NCI-H2171 (cell line): ENCODE measurements around the gene BEST4.
"Not testable (repeated sequence)": the region's sequence is repeated elsewhere in the genome, so short reads cannot be mapped to it uniquely, and the experiment has no call there.

Experiments
- DNase-seq: peaks from one replicate; lab custom pipeline; 2025; lab: John Stamatoyannopoulos, UW

BEST4 gene

DNA sequence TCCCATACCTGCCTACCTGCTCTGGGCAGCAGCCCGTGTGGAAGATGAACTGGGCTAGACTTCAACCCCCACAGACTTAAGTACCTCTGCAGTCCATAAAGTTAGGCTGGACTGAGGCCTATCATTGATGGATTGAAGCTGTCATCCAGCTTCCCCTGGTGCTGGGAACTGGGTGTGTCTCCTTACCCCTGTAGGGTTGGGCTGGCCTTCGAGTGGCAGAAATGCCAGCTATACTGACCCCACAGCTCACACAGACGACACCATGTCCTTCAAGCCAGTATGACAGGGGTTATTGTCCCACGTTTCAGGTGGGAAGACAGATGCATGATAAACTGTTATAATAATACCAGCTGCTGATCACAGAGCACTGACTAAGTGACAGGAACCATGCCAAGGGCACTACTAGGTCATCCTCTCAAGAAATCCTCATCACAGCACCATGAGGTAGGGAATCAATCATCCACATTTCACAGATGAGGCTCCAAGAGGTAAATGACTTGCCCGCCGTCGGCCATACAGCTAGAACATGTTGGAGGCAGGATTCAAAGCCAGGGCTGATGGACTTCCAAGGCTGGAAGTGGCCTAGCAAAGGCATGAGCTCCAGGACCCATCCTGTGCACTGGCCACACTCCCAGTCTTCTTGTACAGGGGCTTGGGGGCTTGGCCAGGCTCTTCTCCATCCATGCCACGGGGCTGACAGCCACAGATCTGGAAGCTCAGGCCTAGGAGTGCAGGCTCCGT is at the start of gene BEST4:
TSS of gene BEST4 (minus strand) at position 51 of the 741 bp plus-strand sequence. CDS start 465 bp downstream, outside the sequence.
- no peak for DNase-seq

DNA sequence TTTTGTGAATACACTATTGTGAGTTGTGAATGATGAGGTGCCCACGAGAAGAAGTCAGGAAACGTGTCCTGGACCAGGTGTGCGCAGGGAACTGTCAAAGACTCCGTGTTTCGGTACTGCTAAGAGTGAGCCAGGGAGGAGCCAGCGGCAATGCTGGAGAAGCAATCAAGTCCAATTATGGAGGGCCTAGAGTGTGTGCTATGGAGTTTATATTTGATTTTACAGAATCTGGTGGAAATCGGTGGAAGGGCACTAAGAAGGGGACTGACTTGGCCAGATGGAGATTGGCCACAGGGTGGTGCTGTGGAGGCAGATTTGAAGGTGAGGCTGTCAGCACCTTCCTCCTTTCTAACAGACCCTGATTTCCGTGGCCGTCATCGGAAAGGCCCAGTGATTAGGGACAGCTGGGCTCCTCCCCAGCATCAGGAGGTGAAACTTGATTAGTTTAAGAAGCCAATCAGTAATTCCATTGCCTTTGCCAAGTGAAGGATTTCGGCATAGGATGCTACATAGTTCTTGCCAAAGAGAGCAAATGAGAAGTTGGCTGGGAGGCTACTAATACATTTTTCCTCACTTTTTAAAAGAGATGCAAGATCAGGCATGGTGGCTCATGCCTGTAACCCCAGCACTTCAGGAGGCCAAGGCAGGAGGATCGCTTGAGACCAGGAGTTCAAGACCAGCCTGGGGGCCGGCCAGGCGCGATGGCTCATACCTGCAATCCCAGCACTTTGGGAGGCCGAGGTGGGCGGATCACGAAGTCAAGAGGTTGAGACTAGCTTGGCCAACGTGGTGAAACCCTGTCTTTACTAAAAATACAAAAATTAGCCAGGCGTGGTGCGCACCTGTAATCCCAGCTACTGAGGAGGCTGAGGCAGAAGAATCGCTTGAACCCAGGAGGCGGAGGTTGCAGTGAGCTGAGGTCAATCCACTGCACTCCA is 48.0 kb upstream of the BEST4 start:
- peak; percentile 68 for DNase-seq

DNA sequence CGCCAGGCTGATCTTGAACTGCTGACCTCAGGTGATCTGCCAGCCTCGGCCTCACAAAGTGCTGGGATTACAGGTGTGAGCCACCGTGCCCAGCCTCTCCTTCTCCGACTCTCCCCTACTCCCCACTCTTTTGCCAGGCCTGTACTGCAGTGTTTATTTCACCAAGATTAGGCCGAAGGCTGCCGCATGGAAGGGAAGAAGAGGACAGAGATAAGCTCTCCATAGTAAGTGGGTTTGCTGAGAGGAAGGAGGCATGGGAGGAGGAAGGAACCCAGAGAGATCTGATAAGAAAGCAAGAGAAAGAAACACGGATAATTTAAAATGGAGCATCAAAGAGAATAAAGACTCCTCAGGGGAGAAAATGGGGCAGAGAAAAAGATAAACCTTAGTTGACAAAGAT is 46.4 kb upstream of the BEST4 start:
- DNase-seq = no peak

DNA sequence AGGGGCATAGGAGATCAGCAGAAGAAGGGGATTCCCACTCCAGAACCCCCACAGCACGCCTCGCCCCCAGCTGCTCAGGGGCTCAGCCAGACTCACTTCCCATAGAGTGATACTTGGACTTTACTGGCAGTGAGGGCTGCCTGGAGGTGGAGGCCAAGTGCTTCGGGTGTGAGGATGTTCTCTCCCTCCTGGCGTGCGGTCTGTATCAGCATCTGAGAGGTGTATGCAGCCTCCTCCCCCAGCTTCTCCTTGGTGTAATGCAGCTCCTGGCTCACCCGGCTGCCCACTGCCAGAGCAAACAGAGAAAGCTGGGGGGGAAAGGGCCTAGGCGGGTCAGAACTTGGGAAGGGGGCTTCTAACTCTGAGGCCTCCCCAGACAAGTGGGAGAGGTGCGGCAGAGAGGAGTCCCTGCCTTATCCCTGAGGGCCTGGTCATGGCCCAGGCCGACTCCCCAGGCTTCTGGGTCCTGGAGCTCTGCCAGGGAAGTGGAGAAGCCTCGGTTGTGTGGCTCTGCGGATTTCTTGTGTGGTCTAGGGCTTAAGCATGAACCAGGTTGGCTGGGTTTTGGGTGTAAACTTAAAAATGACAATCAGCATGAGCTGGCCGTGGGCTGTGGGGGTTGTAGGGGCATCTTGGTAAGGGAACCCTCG is 44.2 kb upstream of the BEST4 start:
- DNase-seq = no peak

DNA sequence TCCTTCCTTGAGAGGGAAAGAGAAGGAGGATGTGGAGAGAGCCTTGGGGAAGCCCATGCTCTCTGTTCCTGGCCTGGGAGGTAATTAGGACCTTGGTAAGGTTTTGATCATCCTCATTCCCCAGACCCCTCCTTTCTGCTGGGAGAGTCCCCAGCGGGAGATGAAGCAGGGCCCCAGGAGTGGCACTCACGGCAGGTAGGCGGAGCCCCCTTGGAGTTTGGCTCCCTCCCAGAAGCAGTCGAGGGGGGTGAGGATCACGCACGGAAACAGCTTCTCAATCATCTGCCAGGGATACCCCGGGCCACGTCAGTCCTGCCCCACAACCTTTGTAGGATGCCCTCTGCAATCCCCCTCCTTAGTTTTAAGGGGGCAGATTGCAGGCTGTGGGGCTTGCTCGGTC is 43.5 kb upstream of the BEST4 start:
- DNase-seq = peak; percentile 36

DNA sequence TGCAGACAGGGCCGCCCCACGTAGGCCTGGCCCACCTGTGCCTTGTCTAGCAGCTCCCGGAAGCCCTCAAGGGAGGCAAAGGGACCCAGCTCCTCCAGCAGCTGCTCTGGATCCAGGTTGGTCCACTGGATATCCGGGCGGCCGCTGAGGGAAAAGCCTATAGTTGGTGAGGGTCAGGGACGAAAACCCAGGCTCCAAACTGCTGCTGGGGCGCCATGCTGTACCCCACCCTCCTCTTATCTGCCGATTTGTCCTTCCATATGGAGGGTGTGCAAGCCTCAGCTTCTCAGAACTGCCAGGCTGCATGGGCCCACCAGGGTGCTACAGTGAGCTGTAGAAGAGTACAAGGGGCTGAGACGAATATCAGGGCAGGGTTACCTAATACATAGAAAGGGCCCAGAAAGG is 42.9 kb upstream of the BEST4 start:
- DNase-seq = no peak

DNA sequence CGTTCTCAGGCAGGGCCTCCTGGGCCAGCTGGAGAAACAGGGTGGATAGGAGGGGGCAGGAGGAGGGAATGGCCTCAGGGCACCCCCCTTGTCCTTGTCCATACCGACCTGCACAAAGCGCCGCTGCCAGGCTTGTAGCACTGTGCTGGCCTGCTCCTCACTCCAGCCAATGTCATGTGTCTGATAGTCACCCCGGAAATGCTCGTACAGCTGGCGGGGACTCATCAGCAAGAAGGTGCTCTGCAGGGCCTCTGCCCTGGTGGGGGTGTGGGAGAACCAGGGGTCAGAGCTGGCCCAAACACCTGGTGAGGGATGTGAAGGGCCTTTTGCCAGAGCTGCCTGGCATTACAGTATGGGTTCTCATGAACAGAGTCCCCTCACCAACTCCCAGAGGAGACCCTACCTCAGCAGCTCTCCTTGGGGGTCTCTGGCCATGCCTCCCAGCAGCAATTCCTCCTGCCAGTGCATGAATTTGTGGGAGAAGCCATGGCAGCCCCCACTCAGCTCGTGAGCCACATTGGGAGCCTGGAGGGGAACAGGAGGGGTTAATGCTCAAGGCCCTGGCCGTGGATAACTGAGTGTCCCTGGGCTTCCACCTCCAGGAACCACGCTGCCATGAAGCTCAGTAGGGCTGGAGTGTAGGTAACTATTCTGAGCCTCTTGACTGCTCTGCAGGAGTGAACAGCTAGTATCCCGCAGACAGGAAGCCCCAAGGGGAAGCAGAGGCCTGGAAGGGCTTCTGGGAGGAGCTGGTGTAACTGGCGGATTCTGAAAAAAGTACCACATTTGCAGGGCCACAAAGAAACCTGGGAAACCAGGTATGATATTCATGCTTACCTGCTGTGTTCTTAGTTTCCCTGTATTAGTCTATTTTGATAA is 41.8 kb upstream of the BEST4 start:
- DNase-seq = no peak

DNA sequence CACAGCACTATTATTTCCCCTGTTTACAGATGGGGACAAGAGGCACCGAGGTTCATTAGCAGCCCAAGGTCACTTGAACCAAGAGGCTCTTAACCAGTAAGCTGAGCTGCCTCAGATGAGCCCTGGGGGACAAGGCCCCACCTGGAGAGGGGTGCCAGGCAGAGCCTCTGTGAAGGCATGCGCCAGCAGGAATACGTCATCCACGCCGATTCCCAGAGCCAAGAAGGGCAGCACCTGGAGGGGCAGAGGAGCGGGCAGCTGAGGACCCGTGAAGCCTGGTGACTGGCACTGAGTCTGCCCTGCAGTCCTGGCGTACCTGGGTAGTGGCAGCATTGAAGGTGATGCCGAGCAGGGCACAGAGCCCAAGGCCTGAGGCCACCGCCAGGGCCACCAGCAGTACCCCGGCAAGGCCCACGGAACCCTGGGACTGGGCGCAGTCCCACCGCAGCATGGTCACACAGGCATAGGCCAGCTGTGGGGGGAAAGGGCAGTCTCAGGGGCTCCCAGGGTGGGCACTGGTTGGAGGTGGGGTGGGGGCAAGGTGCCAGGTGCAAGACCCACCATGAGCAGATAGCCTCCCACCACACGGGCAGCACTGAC is 41.0 kb upstream of the BEST4 start:
- DNase-seq = no peak

DNA sequence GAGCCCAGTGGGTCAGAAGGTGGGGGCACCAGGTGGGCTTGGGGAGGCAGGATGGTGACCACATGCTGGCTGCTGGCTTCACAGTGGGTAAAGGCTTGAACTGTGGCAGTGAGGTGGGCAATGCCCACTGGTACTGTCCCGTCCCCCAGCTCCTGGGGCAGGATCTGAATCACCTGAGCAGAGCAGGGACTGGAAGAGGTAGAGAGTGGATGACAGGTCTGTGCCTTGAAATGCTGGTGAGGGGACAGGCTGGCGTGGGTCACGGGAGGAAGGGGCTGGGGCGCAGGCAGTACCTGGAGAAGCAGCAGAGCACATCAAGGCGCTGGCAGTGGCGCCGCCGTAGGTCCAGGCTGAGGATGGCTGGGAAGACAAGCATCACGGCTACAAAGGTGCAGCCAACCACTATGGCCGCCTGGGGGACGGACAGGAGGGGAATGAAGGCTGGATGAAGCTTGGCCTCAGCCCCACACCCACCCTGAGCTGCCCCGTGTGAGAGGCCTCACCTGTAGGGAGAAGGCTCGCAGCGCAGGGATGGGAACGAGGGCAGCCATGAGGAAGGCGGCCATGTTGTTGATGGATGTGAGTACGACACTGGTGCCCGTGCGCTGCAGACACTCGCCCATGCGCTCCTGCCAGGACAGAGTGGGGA is 40.2 kb upstream of the BEST4 start:
- no peak for DNase-seq

DNA sequence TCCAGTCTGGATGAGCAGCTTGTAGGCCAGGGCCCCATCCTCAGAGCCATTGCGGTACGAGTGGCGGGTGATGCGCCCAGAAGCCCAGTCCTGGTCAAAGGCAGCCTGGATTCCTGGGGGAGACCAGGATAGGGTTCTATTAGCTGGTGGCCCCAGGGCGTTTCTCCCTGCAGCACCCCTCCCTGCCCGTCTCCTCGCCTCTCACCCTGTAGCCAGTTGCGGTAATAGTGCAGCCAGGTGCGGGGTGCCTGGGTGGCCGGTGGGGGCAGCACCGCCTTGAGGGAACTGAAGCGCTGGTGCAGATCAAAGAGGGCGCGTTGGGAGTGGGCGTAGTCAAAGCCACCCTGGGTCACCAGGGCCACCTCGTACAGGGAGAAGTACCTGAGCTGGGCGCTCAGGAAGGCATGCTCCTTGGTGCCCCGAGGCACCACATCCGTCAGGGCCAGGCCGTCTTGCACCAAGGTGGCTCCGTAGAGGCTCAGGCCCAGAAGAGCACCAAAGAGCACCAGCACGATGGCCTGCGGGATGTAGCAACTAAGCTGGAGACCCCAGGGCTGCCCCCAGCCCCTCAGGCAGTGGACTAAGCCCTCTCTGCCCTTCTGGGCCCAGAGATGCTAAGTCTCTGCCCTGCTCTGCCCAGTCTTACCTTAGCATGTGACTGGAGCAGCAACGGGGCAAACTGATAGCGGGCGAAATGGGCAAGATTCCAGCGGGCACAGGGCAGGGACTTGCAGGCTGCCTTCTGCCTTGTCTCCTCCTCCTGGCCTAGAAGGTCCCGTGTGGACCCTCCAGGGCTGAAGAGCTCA is 39.4 kb upstream of the BEST4 start:
- DNase-seq = no peak

DNA sequence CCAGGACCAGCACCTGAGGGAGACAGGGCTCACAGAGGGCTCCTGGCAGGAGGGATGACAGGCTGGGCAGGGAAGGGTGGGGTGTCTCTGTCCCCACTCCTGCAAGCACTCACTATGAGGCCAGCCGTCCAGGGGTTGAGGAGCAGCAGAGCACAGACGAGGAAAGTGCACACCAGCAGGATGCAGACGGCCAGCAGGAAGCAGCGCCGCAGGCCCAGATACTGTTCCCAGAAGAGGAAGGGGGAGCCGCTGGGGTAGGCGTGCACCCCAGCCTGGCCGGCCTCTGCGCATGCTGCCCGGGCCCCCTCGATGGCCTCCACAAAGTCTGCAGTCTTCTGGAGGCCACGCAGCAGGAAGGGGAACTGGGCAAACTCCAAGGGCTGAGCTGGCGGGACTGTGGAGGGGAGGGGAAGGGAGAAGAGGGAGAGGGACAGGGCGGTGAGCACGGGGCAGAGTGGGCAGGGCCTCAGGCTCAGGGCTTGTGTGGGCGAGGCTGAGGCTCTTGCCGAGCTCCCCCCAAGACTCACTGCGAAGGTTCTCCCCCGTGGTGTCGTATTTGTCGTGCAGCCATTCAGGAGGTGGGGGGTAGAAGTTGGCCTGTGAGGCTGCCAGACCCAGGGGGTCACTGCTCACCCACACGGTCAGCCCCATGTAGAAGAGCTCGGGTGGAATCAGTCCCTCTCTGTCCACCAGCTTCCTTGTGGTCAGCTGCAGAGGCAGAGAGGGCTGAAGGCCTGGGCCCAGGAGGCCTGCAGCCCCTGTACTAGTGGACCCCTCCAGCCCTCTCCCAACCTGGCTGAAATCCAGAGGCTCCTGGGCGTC is 38.6 kb upstream of the BEST4 start:
- no peak for DNase-seq

DNA sequence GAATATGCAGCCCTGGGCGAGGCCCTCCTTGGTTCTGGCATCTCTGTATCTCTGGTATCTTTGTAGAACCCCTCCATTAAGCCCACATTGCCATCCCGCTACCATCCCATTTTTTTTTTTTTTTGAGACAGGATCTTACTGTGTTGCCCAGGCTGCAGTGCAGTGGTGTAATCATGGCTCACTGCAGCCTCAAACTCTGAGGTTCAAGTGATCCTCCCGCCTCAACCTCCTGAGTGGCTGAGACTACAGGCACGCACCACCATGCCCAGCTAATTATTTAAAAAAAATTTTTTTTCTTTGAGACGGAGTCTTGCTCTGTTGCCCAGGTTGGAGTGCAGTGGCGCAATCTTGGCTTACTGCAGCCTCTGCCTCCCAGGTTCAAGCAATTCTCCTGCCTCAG is 36.4 kb upstream of the BEST4 start:
- DNase-seq = not testable (repeated sequence)

DNA sequence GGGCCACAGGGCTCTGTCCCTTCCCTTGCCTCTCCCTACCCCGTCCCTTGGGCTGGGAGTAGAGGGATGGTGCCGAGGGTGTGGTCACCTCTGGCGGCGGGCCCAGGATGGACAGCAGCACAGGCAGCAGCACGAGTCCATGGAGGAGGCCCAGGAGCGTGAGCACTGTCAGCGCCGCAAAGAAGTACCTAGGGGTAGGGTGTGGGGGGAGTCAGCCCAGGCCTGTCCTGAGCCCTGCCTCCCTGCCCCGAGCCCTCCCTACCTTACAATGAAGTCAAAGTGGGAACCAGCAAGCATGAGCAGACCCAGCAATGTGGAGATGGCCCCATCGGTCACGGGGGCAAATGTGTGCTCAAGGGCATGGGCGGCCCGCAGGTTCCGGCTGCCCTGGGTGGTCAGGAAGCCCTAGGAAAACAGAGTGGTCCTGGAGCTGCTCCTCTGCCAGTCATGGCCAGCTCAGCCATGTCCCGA is 35.0 kb upstream of the BEST4 start:
- no peak for DNase-seq

DNA sequence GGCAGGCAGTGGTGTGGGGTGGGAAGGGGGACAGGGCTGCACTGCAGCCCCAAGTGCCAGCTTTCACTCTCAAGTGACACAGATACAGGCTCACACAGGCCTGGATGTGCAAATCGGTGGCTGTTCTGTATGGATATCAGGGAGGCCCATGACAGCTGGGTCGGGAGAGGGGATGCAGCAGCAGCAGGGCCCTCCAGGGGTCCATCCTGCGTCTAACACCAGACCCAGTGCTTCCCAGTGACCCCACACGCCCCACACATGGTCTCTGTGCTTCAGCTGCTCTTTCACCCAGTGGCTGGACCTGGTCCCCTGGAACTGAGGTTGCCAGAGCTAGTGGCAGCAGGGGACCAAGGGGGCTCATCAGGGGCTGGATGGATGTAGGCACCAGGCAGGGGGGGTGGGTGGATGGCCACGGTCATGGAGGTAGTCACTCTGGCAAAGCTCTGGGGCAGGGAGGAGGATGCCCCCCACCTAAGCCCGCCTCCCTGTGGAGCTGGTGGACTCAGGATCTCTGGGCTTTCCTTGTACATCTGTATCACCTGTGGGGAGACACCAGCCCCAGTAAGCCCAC is 34.2 kb upstream of the BEST4 start:
- DNase-seq = no peak

DNA sequence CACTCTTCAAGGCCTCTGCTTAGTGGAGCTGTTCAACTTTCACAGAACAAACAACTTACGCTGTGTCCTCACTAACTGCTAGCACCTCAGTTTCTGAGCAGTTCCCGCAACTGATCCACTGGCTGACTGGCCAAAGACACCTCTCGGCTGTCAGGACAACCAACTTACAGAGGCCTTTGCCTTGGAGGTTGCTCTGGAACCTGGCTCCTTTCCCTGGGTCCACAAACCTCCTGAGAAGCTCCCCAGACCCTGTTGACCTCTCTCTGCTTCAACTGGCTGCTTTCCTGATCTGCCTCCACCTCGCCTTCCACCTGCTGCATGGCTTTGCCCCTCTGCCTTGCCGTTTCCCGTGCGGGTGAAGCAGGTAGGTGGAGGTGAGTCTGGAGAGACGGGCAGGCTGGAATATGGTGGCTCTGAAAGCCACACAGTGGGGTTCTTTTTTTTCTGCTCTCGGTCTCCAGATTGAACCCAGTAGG is 33.3 kb upstream of the BEST4 start:
- no peak for DNase-seq

DNA sequence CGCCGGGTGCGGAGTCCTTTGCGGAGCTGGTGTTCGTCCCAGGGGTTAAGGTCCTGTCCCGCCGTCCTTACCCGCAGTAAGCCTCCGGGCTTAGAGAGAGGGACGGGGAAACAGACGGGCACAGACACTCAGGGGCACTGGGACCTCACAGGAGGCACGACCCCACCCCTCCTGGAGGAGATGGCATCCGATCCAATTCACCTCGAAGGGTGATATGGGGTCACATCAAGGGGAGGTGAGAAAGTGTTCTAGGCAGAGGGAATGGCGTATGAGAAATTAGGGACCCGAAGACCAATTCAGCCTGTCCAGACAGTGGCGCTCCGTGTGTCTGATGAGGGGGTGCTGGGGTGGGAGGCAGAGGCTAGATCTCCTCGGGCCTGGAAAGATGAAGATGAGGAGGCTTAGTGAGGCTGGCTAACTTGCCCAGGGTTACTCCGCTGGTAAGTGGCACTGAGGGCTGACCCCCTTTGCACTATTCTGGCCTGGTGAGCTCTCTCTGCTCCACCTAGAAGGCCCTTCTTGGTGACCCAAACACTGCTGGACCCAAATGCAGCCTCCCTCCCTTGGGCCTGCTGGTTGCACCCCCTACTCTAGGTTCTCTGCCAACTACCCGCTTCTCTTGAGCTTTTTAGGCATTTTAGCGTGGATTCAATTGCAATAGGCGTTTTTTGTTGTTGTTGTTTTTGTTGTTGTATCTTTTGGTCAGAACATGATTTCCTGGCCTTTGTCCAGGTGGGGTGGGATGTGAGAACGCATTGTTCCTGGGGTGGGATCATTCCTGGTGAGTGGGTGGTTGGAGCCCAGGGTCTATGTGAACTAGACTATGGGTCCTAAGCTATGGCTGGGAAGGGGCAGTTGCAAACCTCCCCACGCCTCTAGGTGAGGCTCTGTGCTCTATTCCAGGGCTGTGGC is 32.6 kb upstream of the BEST4 start:
- DNase-seq = no peak

DNA sequence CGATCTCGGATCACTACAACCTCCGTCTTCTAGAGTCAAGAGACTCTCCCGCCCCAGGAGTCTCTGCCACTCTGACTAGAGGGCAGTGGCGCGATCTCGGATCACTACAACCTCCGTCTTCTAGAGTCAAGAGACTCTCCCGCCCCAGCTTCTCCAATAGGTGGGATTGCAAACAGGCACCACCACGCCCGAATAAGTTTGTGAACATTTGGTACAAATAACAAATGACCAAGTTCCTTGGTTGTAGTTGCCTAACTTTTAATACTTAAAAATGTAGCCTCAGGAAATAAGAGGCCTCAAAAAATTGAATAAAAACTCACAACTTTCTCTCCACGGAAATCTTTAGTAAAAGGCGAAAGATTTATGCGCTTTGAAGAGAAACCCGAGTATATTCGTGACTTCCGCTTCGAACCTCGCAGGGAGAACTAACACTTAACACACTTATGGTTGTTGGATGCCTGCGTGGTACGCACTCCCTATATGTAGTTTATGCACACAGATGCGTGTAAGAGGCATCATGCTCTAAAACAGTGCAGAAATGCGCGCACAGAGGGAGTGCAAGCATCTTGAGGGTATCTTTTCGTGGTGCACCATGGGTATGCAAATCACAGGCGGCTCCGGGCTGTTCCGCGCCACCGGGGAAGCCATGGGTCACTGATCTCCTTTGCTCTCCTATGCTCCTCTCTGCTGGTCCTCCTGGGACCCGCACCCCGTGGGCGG is 31.8 kb upstream of the BEST4 start:
- DNase-seq = peak; percentile 57
